H1 (cell line): ENCODE results near the gene ACY1. TPM values are rescaled to one million over a fixed set of nuclear protein-coding genes. Genes with fewer than 3 reads are reported as not detected.
A peak's percentile ranks its signal among the peaks of the same experiment; 100 is the strongest.

Experiments
- CEBPB ChIP-seq: IDR thresholded peaks from 2 replicates; pipeline ENCODE4 v1.6.1; 2012; ENCODE audit warnings: low read depth, low read length
- CHD1 ChIP-seq: IDR thresholded peaks from 2 replicates; pipeline ENCODE4 v1.6.1; 2012; ENCODE audit warnings: low read depth, low read length, improper control_type of control experiment
- polyA plus RNA-seq, 7 experiments: library from polyadenylated mRNA; depleted of rRNA in 3 of 7; stranded (reverse) in 5 of 7; unstranded in 2 of 7; fragments of >200 nt in 5 of 7; fragments of 200-250 nt in 2 of 7; gene quantifications; 1 replicate in 5 of 7; 2 replicates in 1 of 7; 4 replicates in 1 of 7; pipeline versions ENCODE4 v1.2.1 to v1.2.3, GENCODE V29; 2011 to 2013; ENCODE audit warnings: missing spikeins in 2 of 7, mixed read lengths in 2 of 7
- total RNA-seq: library from RNA; stranded (reverse); fragmentation: NEBNext Ultra II Directional; extraction: Animal tissue kit (Norgen Biotek cat#: 25700); gene quantifications from 2 replicates; pipeline ENCODE4 v1.2.1, GENCODE V29; 2021
- TF ChIP-seq, protein P1 (sequence below), 3 experiments: IDR thresholded peaks; 1 replicate in 2 of 3; 2 replicates in 1 of 3; pipeline versions ENCODE4 v1.5.1 to v1.6.1; 2011; ENCODE audit warnings: low read length in 3 of 3, mild to moderate bottlenecking in 3 of 3, inconsistent platforms in 2 of 3, low read depth in 1 of 3, moderate library complexity in 1 of 3; ENCODE audit not compliant: insufficient read depth in 1 of 3; ENCODE audit errors: control extremely low read depth in 1 of 3

The ACY1 gene
- total and polyA plus RNA-seq, 2 of the 8 experiments (the other 6 are each of a cell fraction or from before 2014, with no cell fraction given), result 48.3 to 113 TPM

DNA sequence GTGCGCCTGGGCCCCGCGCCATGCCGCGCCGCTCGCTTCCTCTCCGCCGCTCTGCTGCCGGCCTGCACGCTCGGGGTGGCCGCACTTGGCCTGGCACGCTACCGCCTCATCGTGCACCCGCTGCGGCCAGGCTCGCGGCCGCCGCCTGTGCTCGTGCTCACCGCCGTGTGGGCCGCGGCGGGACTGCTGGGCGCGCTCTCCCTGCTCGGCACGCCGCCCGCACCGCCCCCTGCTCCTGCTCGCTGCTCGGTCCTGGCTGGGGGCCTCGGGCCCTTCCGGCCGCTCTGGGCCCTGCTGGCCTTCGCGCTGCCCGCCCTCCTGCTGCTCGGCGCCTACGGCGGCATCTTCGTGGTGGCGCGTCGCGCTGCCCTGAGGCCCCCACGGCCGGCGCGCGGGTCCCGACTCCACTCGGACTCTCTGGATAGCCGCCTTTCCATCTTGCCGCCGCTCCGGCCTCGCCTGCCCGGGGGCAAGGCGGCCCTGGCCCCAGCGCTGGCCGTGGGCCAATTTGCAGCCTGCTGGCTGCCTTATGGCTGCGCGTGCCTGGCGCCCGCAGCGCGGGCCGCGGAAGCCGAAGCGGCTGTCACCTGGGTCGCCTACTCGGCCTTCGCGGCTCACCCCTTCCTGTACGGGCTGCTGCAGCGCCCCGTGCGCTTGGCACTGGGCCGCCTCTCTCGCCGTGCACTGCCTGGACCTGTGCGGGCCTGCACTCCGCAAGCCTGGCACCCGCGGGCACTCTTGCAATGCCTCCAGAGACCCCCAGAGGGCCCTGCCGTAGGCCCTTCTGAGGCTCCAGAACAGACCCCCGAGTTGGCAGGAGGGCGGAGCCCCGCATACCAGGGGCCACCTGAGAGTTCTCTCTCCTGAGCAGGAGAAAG is 27.2 kb upstream of the ACY1 start (continued):
- TF ChIP-seq, protein P1, sequence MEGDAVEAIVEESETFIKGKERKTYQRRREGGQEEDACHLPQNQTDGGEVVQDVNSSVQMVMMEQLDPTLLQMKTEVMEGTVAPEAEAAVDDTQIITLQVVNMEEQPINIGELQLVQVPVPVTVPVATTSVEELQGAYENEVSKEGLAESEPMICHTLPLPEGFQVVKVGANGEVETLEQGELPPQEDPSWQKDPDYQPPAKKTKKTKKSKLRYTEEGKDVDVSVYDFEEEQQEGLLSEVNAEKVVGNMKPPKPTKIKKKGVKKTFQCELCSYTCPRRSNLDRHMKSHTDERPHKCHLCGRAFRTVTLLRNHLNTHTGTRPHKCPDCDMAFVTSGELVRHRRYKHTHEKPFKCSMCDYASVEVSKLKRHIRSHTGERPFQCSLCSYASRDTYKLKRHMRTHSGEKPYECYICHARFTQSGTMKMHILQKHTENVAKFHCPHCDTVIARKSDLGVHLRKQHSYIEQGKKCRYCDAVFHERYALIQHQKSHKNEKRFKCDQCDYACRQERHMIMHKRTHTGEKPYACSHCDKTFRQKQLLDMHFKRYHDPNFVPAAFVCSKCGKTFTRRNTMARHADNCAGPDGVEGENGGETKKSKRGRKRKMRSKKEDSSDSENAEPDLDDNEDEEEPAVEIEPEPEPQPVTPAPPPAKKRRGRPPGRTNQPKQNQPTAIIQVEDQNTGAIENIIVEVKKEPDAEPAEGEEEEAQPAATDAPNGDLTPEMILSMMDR (IDR thresholded peaks at IDR 0.05; ENCODE audit: control extremely low read depth in 1 of 3, insufficient read depth in 1 of 3, low read depth in 1 of 3, low read length in 3 of 3), result peak in 2 of 3 experiments; percentile 63 to 81; a peak in 3 of 4 replicates
- TF ChIP-seq CHD1 (no peak), CEBPB (no peak)
